NCI-H2196 (cell line): ENCODE data around the gene IGBP1.
"Not testable (repeated sequence)": the region's sequence is repeated elsewhere in the genome, so short reads cannot be mapped to it uniquely, and the experiment has no call there.

Experiments
- DNase-seq: peaks from one replicate; lab custom pipeline; 2025; ENCODE audit not compliant: unreplicated experiment; lab: John Stamatoyannopoulos, UW

Gene IGBP1

GRCh38 chrX:70133303-70134115 is at the start of gene IGBP1:
Gene IGBP1, plus strand, starts transcription at chrX:70133447. Its CDS starts 501 bp downstream, at chrX:70133948.
- peak; percentile 78 for DNase-seq

GRCh38 chrX:70084592-70085240 is 48.5 kb upstream of the IGBP1 start:
- no peak for DNase-seq

- DNase-seq: peak; percentile 1
Observed at GRCh38 chrX:70087857-70088630, 45.2 kb upstream of the IGBP1 start.

GRCh38 chrX:70088751-70089150 is 44.5 kb upstream of the IGBP1 start:
- DNase-seq: no peak

GRCh38 chrX:70089604-70090297 is 43.5 kb upstream of the IGBP1 start:
- DNase-seq: no peak

GRCh38 chrX:70092247-70092646 is 41.0 kb upstream of the IGBP1 start:
- no peak for DNase-seq

GRCh38 chrX:70096052-70096451 is 37.2 kb upstream of the IGBP1 start:
- DNase-seq: no peak

GRCh38 chrX:70105229-70105628 is 28.0 kb upstream of the IGBP1 start:
- no peak for DNase-seq

- not testable (repeated sequence) for DNase-seq
Observed at GRCh38 chrX:70111436-70112026, 21.7 kb upstream of the IGBP1 start.

GRCh38 chrX:70117738-70118137 is 15.5 kb upstream of the IGBP1 start:
- peak; percentile 1 for DNase-seq

GRCh38 chrX:70123014-70123413 is 10.2 kb upstream of the IGBP1 start:
- DNase-seq: not testable (repeated sequence)

- no peak for DNase-seq
Observed at GRCh38 chrX:70124678-70125077, 8.6 kb upstream of the IGBP1 start.

- no peak for DNase-seq
Observed at GRCh38 chrX:70128071-70128470, 5.2 kb upstream of the IGBP1 start.

- no peak for DNase-seq
Observed at GRCh38 chrX:70129816-70130215, 3.4 kb upstream of the IGBP1 start.

GRCh38 chrX:70132224-70132623 is 1.0 kb upstream of the IGBP1 start:
- no peak for DNase-seq

- peak; percentile 52 for DNase-seq
Observed at GRCh38 chrX:70132877-70133302, 357 bp upstream of the IGBP1 start.

GRCh38 chrX:70134116-70134477 is 850 bp downstream of the IGBP1 start:
- peak; percentile 20 for DNase-seq

GRCh38 chrX:70138622-70139021 is 5.4 kb downstream of the IGBP1 start:
- no peak for DNase-seq

GRCh38 chrX:70139736-70140135 is 6.5 kb downstream of the IGBP1 start:
- DNase-seq: no peak

GRCh38 chrX:70141373-70141772 is 8.1 kb downstream of the IGBP1 start:
- DNase-seq: no peak
